ENCODE measurements around the gene CCDC85C.

The CCDC85C gene

GRCh38 chr14:99539491-99539890 lies 64.5 kb downstream of the CCDC85C start:
- no peak for DNase-seq (ENCODE audit: low read depth in 2 of 2)

- no peak for DNase-seq (ENCODE audit: low read depth in 2 of 2)
These were observed 65.3 kb downstream of the CCDC85C start for GRCh38 chr14:99538733-99539132.

GRCh38 chr14:99538275-99538674 lies 65.7 kb downstream of the CCDC85C start:
- no peak for DNase-seq (ENCODE audit: low read depth in 2 of 2)

- no peak for DNase-seq (ENCODE audit: low read depth in 2 of 2)
These were observed 66.6 kb downstream of the CCDC85C start for GRCh38 chr14:99537399-99537798.

GRCh38 chr14:99535908-99536778 lies 67.9 kb downstream of the CCDC85C start:
- DNase-seq (ENCODE audit: low read depth in 2 of 2): no peak

- no peak for DNase-seq (ENCODE audit: low read depth in 2 of 2)
These were observed 68.6 kb downstream of the CCDC85C start for GRCh38 chr14:99535448-99535847.

- DNase-seq (ENCODE audit: low read depth in 2 of 2): no peak
These were observed 69.1 kb downstream of the CCDC85C start for GRCh38 chr14:99534863-99535262.

GRCh38 chr14:99534333-99534732 lies 69.7 kb downstream of the CCDC85C start:
- DNase-seq (ENCODE audit: low read depth in 2 of 2): no peak

GRCh38 chr14:99532310-99532709 lies 71.7 kb downstream of the CCDC85C start:
- no peak for DNase-seq (ENCODE audit: low read depth in 2 of 2)

GRCh38 chr14:99531251-99532096 lies 72.5 kb downstream of the CCDC85C start:
- DNase-seq (ENCODE audit: low read depth in 2 of 2): no peak

- DNase-seq (ENCODE audit: low read depth in 2 of 2): no peak
These were observed 73.4 kb downstream of the CCDC85C start for GRCh38 chr14:99530407-99531155.

GRCh38 chr14:99529899-99530298 lies 74.1 kb downstream of the CCDC85C start:
- no peak for DNase-seq (ENCODE audit: low read depth in 2 of 2)

GRCh38 chr14:99527427-99528076 lies 76.5 kb downstream of the CCDC85C start:
- no peak for DNase-seq (ENCODE audit: low read depth in 2 of 2)

GRCh38 chr14:99527026-99527425 lies 77.0 kb downstream of the CCDC85C start:
- DNase-seq (ENCODE audit: low read depth in 2 of 2): no peak

GRCh38 chr14:99525699-99526080 lies 78.3 kb downstream of the CCDC85C start:
- no peak for DNase-seq (ENCODE audit: low read depth in 2 of 2)

GRCh38 chr14:99524804-99525698 lies 79.0 kb downstream of the CCDC85C start:
- no peak for DNase-seq (ENCODE audit: low read depth in 2 of 2)

- DNase-seq (ENCODE audit: low read depth in 2 of 2): no peak
These were observed 79.8 kb downstream of the CCDC85C start for GRCh38 chr14:99524091-99524661.

- no peak for DNase-seq (ENCODE audit: low read depth in 2 of 2)
These were observed 80.3 kb downstream of the CCDC85C start for GRCh38 chr14:99523704-99524055.

GRCh38 chr14:99522934-99523703 lies 80.9 kb downstream of the CCDC85C start:
- DNase-seq (ENCODE audit: low read depth in 2 of 2): no peak
